Tibial artery (tissue), 4 donors: ENCODE results near the gene KAZN.

Experiments
- DNase-seq, 2 donors: peaks; one replicate each; pipeline ENCODE4 v3.0.0-alpha.2; 2019
- H3K27ac ChIP-seq, 2 donors: fragments of 200-600 bp; sonication (generic) in 1 of 2; 1 replicate in 1 of 2; 2 replicates in 1 of 2; pipeline ENCODE4 v1.5.1; 2018 to 2019; ENCODE audit warnings: mild to moderate bottlenecking in 1 of 2
- H3K27me3 ChIP-seq, 2 donors: fragments of 200-600 bp; sonication (generic) in 1 of 2; one replicate each; pipeline versions ENCODE4 v1.5.1 to v1.6.0; 2016 to 2019
- H3K36me3 ChIP-seq, 3 donors: fragments of 200-600 bp; sonication (generic) in 2 of 3; one replicate each; pipeline ENCODE4 v1.5.1; 2016 to 2019; ENCODE audit warnings: mild to moderate bottlenecking in 2 of 3
- H3K4me1 ChIP-seq, 4 donors: fragments of 200-600 bp; sonication (generic) in 2 of 4; 1 replicate in 3 of 4; 2 replicates in 1 of 4; pipeline ENCODE4 v1.5.1; 2016 to 2019
- H3K4me3 ChIP-seq, 2 donors: fragments of 200-600 bp; sonication (generic) in 1 of 2; 1 replicate in 1 of 2; 2 replicates in 1 of 2; pipeline ENCODE4 v1.5.1; 2018 to 2019; ENCODE audit warnings: mild to moderate bottlenecking in 2 of 2
- H3K9me3 ChIP-seq, 3 donors: fragments of 200-600 bp; sonication (generic) in 1 of 3; one replicate each; pipeline ENCODE4 v1.5.1; 2016 to 2019
- intact Hi-C: fragments of 100-400 bp; cut with DNase I; formaldehyde crosslinking; loops from one replicate; pipeline ENCODE4 v1.15.0; 2023; ENCODE audit warnings: low total_unique reads
- TF ChIP-seq, protein P1 (sequence below), 2 experiments: fragments of 200-600 bp in 1 of 2; fragments of 450-650 bp in 1 of 2; IDR thresholded peaks; one replicate each; pipeline ENCODE4 v1.5.1; 2017 to 2019; ENCODE audit warnings: antibody characterized with exemption in 2 of 2, mild to moderate bottlenecking in 1 of 2, moderate library complexity in 1 of 2

The KAZN gene

DNA sequence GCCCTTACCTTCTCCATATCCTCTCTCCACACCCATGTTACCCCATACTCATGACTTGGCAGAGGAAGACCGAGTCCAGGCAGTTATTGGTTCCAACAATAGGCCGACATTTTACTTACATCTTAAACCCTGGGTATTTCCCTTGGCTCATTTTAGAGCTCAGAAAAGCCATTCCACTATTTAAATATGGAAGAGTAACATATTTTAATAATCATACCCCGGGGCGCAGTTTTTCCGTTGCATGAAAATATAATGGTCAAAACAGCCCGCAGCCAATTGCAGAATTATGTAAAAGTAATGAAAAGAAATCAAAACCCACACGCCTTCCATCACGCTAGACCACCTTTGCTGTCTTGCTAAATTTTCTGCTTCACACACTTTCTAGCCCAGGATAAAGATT is 48.5 kb downstream of the KAZN start:
- intact Hi-C loops = no loop called here
- Histone ChIP-seq H3K27ac (no peak overlapping the region), H3K4me1 (no peaks in the 10 kb centered on the region), H3K27me3 (no peaks in the 10 kb centered on the region), H3K9me3 (peaks cover 0 to 6% (median 4%) of the 10 kb centered on the region in 3 donors), H3K4me3 (no peak overlapping the region), H3K36me3 (no peaks in the 10 kb centered on the region)
- no peak for DNase-seq
- TF ChIP-seq, protein P1, sequence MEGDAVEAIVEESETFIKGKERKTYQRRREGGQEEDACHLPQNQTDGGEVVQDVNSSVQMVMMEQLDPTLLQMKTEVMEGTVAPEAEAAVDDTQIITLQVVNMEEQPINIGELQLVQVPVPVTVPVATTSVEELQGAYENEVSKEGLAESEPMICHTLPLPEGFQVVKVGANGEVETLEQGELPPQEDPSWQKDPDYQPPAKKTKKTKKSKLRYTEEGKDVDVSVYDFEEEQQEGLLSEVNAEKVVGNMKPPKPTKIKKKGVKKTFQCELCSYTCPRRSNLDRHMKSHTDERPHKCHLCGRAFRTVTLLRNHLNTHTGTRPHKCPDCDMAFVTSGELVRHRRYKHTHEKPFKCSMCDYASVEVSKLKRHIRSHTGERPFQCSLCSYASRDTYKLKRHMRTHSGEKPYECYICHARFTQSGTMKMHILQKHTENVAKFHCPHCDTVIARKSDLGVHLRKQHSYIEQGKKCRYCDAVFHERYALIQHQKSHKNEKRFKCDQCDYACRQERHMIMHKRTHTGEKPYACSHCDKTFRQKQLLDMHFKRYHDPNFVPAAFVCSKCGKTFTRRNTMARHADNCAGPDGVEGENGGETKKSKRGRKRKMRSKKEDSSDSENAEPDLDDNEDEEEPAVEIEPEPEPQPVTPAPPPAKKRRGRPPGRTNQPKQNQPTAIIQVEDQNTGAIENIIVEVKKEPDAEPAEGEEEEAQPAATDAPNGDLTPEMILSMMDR (IDR thresholded peaks at IDR 0.05) = no peak

DNA sequence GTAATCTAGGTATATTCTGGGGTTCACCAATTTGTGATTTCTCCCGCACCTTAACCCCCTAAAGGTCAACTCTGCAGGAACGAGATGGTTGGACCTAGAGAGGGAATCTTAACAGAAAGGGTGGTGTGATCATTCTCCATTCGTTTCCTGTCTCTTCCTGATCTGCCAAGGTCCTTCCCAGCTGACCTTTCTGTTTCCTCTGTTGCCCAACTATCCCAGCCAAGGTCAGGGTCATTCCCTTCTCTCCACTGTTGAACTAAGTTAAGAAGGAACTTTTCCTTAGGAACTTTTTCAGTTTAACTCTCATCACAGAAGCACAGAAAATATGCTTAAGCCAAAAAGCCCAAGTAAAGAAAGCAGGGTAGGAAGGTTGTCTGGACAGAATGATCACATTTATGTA is 49.3 kb downstream of the KAZN start:
- H3K36me3 ChIP-seq = no peaks in the 10 kb centered on the region
- no peak for DNase-seq
- H3K4me1 ChIP-seq = no peaks in the 10 kb centered on the region
- H3K9me3 ChIP-seq = peaks cover 0 to 4% (median 2%) of the 10 kb centered on the region in 3 donors
- H3K27ac ChIP-seq = no peak overlapping the region
- H3K4me3 ChIP-seq = no peak overlapping the region
- intact Hi-C loops = no loop called here
- TF ChIP-seq, protein P1 (IDR thresholded peaks at IDR 0.05) = no peak
- no peaks in the 10 kb centered on the region for H3K27me3 ChIP-seq

DNA sequence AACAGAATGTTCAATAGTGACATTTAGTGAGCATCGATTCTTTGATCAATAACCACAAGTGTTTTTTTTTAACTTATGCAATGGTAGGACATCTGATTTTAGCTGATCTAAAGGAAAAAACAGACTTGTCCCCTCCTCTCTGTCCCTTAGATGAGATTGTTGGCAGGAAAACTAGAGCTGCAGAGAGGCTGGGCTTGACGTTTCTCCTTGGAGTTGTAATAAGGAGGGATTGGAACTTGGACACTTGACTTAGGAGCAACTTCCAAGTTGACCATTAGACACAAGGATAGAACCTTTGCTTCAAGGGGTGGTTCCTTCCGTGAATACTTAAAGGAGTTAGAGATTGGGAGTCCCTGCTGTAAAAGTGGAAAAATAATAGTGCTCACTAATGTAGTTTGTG is 49.9 kb downstream of the KAZN start:
- no peak overlapping the region for H3K27ac ChIP-seq
- no peaks in the 10 kb centered on the region for H3K27me3 ChIP-seq
- DNase-seq = no peak
- peaks cover 0 to 4% (median 0%) of the 10 kb centered on the region in 3 donors for H3K9me3 ChIP-seq
- TF ChIP-seq, protein P1 (IDR thresholded peaks at IDR 0.05) = no peak
- intact Hi-C loops = no loop called here
- H3K36me3 ChIP-seq = no peaks in the 10 kb centered on the region
- no peaks in the 10 kb centered on the region for H3K4me1 ChIP-seq
- H3K4me3 ChIP-seq = no peak overlapping the region

DNA sequence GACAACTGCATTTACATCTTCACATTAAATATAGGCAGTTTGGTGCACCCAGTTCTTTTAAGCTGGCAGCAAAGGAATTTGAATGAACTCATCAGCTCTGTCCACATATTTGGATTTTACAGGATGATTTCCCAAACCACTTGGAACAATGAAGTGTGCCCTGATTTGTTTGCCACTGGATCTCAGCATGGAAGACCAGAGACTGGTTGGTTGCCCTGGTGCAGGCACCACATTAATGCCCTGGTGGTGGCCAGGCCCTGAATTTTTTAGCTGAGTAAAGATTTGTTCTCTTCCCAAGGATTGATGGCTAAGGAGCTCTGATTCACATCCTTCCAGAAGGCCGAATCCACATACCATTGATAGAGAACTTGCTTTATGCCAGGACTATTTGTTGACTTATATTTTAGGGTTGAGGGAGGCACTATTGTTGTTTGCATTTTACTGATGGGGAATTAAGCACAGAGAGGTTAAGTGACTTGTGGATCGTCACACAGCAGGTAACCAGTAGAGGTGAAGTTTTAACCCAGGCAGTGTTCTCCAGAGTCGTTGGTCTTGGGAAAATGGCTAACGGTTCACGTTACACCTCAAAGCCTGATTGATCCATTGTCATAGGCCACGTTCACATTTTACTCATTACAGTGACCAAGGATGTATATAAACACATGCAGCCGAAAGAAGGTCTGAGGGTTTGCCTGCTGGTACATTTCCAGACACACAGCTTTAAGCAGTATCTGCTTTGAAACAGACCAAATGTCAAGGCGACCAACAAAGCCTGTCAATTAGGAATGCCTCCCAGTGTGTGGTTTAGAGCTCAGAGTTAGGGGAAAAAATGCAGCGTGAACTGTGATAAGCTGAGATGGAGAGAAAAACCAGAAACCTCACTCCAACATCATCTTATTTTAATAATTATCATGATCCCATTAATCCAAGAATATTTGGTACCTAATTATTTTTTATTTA is 50.7 kb downstream of the KAZN start:
- no peak overlapping the region for H3K27ac ChIP-seq
- peaks cover 0 to 4% (median 0%) of the 10 kb centered on the region in 3 donors for H3K9me3 ChIP-seq
- TF ChIP-seq, protein P1 (IDR thresholded peaks at IDR 0.05) = no peak
- intact Hi-C loops = no loop called here
- H3K4me1 ChIP-seq = no peaks in the 10 kb centered on the region
- no peaks in the 10 kb centered on the region for H3K36me3 ChIP-seq
- DNase-seq = no peak
- no peak overlapping the region for H3K4me3 ChIP-seq
- H3K27me3 ChIP-seq = no peaks in the 10 kb centered on the region

DNA sequence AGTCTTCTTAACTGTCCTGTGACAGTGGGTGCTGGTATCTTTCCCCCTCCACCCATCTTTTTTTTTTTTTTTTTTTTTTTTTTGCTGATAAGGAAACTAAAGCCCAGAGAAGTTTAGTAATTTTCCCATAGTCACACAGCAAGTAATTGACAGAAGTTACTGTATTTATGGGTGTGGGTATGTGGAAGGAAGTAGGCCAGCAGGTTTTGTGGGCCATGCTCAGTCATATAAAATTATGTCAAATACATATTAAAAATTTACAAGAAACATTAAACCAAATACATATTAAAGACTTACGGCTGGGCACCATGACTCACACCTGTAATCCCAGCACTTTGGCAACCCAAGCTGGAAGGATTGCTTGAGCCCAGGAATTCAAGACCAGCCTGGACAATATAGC is 51.5 kb downstream of the KAZN start:
- Histone ChIP-seq H3K9me3 (peaks cover 0 to 4% (median 0%) of the 10 kb centered on the region in 3 donors), H3K27me3 (peaks cover 0 to under 1% of the 10 kb centered on the region in 2 donors), H3K36me3 (no peaks in the 10 kb centered on the region), H3K4me1 (no peaks in the 10 kb centered on the region), H3K27ac (no peak overlapping the region), H3K4me3 (no peak overlapping the region)
- TF ChIP-seq, protein P1 (IDR thresholded peaks at IDR 0.05) = no peak
- no peak for DNase-seq
- intact Hi-C loops = no loop called here
